ENCODE data around the gene TAP1. TPM values are rescaled to one million over a fixed set of nuclear protein-coding genes. Genes with fewer than 3 reads are reported as not detected.

Gene TAP1
- total RNA-seq, 1 experiment from 2014 or later, result 74.7 TPM

DNA sequence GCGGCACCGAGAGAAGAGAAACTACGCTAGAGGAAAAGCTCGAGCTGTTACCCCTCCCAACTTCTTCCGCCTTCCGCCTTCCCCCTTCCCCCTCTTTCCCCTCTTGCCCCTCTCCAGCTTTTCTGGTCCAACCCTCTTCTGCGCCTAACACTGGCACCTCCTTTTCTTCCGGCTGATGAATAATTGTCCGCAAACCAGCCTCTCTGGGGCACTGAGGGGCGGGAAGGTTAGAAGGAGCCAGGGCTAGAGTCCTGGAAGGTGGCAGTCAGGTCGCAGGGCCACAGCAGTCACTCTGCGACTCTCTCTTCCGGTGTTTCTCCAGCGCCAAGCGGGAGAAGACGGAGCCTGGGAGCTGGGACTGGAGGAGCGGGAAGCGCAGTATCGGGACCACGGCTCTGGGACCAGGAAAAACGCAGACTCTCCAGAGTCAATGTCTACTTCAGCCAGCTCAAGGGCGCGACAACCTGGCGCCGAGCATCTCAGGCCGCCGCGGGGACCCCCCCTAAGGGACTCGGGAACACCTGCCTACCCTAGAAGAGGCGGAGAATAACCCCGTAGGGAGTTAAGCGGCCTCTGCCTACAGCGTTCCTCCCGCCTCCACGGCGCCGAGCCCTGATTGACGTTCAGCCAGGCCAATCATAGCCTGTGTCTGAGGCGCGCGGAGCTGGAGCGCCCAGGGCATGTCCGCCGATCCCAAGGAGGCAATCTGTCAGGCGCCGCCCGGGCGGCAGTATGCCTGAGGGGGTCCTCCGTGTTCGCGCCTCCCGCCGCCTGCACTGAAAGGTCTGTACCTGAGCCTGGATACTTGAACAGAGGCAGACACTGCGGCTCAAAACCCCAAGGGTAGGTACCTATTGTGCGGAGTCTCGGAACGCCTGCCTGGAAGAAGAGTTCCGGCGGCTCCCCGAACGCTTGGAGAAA lies 40.8 kb upstream of the TAP1 start:
- DNase-seq (ENCODE audit: low read depth, low spot score) (peak; percentile 88), ATAC-seq (peak; percentile 100)
- peak overlapping the region; percentile 91 for H3K27ac ChIP-seq (ENCODE audit: low read length)
- ChIA-PET CTCF (interaction anchor here (0.5 to 1.3 kb wide), 6 partner anchors 9 to 279 kb away, joined by 3 to 5 read pairs (median 3); partner anchors contain the start of gene TAP1), POLR2A (interaction anchor here (0.6 to 1.5 kb wide), 2 partner anchors 78 to 103 kb away, joined by 3 to 10 read pairs; no protein-coding TSS in a partner anchor)
- no peaks in the 10 kb centered on the region for H3K27me3 ChIP-seq (ENCODE audit: control insufficient read depth, insufficient read depth, low read length)
- TF ChIP-seq SIN3A (IDR thresholded peaks at IDR 0.05; ENCODE audit: borderline replicate concordance, insufficient read depth, low read depth, low read length), result peak; percentile 75; the same call in 1 of the 2 replicates
- TF ChIP-seq, protein P1, sequence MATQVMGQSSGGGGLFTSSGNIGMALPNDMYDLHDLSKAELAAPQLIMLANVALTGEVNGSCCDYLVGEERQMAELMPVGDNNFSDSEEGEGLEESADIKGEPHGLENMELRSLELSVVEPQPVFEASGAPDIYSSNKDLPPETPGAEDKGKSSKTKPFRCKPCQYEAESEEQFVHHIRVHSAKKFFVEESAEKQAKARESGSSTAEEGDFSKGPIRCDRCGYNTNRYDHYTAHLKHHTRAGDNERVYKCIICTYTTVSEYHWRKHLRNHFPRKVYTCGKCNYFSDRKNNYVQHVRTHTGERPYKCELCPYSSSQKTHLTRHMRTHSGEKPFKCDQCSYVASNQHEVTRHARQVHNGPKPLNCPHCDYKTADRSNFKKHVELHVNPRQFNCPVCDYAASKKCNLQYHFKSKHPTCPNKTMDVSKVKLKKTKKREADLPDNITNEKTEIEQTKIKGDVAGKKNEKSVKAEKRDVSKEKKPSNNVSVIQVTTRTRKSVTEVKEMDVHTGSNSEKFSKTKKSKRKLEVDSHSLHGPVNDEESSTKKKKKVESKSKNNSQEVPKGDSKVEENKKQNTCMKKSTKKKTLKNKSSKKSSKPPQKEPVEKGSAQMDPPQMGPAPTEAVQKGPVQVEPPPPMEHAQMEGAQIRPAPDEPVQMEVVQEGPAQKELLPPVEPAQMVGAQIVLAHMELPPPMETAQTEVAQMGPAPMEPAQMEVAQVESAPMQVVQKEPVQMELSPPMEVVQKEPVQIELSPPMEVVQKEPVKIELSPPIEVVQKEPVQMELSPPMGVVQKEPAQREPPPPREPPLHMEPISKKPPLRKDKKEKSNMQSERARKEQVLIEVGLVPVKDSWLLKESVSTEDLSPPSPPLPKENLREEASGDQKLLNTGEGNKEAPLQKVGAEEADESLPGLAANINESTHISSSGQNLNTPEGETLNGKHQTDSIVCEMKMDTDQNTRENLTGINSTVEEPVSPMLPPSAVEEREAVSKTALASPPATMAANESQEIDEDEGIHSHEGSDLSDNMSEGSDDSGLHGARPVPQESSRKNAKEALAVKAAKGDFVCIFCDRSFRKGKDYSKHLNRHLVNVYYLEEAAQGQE (IDR thresholded peaks at IDR 0.05; ENCODE audit: insufficient read depth in 1 of 2, low read depth in 2 of 2, low read length in 1 of 2), result no peak
- H3K4me1 ChIP-seq (ENCODE audit: control insufficient read depth, insufficient read depth, low read length), result peaks cover 9% of the 10 kb centered on the region
- peaks cover 2% of the 10 kb centered on the region; the same call in 1 of the 2 replicates for H3K36me3 ChIP-seq (ENCODE audit: control insufficient read depth, insufficient read depth, low read length)
- peak overlapping the region; percentile 90 to 96 for H3K4me3 ChIP-seq (ENCODE audit: low read depth in 2 of 2, low read length in 2 of 2)
- no peaks in the 10 kb centered on the region for H3K9me3 ChIP-seq (ENCODE audit: control insufficient read depth, insufficient read depth, low read depth, low read length)
- intact Hi-C loops (cut with micrococcal nuclease; ENCODE audit: unreplicated experiment), result no loop called here
- BruUV-seq (replicated peaks), result no TSS peak
- in situ Hi-C loops (cut with HindIII; ENCODE audit: low pct_unique_long_range_greater_than_20kb, low sequenced_read_pairs), result no loop called here

DNA sequence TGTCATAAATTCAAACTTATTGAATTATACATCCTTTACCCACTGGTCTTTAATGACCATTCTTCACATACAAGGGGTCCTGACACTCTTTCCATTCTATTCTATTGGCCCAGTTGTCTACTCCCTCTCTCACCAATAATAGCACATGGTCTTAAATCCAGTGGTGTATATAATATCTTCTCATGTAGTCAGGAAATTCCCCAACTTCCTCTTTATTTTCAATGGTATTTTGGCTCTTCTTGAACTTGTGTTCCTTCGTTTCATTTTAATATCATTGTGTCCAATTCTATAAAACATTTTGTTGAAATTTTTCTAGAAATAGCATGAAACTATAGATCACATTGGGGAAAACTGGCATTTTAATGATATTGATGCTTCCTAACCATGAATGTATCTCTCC lies 37.3 kb upstream of the TAP1 start:
- in situ Hi-C loops (cut with HindIII; ENCODE audit: low pct_unique_long_range_greater_than_20kb, low sequenced_read_pairs) (no loop called here), intact Hi-C loops (cut with micrococcal nuclease; ENCODE audit: unreplicated experiment) (no loop called here)
- H3K27ac ChIP-seq (ENCODE audit: low read length), result no peak overlapping the region
- H3K36me3 ChIP-seq (ENCODE audit: control insufficient read depth, insufficient read depth, low read length), result peaks cover 2% of the 10 kb centered on the region; the same call in 1 of the 2 replicates
- TF ChIP-seq SIN3A (IDR thresholded peaks at IDR 0.05; ENCODE audit: borderline replicate concordance, insufficient read depth, low read depth, low read length), result no peak
- TF ChIP-seq, protein P1 (IDR thresholded peaks at IDR 0.05; ENCODE audit: insufficient read depth in 1 of 2, low read depth in 2 of 2, low read length in 1 of 2), result no peak
- TF ChIP-seq TCF7L2 (IDR thresholded peaks at IDR 0.05; ENCODE audit: low read depth, low read length), result no peak
- TF ChIP-seq, protein P2, sequence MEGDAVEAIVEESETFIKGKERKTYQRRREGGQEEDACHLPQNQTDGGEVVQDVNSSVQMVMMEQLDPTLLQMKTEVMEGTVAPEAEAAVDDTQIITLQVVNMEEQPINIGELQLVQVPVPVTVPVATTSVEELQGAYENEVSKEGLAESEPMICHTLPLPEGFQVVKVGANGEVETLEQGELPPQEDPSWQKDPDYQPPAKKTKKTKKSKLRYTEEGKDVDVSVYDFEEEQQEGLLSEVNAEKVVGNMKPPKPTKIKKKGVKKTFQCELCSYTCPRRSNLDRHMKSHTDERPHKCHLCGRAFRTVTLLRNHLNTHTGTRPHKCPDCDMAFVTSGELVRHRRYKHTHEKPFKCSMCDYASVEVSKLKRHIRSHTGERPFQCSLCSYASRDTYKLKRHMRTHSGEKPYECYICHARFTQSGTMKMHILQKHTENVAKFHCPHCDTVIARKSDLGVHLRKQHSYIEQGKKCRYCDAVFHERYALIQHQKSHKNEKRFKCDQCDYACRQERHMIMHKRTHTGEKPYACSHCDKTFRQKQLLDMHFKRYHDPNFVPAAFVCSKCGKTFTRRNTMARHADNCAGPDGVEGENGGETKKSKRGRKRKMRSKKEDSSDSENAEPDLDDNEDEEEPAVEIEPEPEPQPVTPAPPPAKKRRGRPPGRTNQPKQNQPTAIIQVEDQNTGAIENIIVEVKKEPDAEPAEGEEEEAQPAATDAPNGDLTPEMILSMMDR (IDR thresholded peaks at IDR 0.05), result no peak
- no peak for TF ChIP-seq POLR2AphosphoS5 (IDR thresholded peaks at IDR 0.05; ENCODE audit: low read depth, low read length)
- H3K4me3 ChIP-seq (ENCODE audit: low read depth in 2 of 2, low read length in 2 of 2), result no peak overlapping the region
- DNase-seq (ENCODE audit: low read depth, low spot score), result no peak
- BruUV-seq (replicated peaks), result no TSS peak
- ChIA-PET POLR2A (no interaction called here), CTCF (interaction anchor here (1.2 kb wide), 1 partner anchor 94 kb away, joined by 3 read pairs; no protein-coding TSS in a partner anchor)
- no peak for ATAC-seq
- peaks cover 9% of the 10 kb centered on the region for H3K4me1 ChIP-seq (ENCODE audit: control insufficient read depth, insufficient read depth, low read length)
- no peaks in the 10 kb centered on the region for H3K27me3 ChIP-seq (ENCODE audit: control insufficient read depth, insufficient read depth, low read length)
- H3K9me3 ChIP-seq (ENCODE audit: control insufficient read depth, insufficient read depth, low read depth, low read length), result no peaks in the 10 kb centered on the region

Measured in Panc1 (cell line).